ENCODE measurements around the gene SETD6. TPM values are rescaled to one million over a fixed set of nuclear protein-coding genes. Genes with fewer than 3 reads are reported as not detected.
A peak's percentile ranks its signal among the peaks of the same experiment; 100 is the strongest.

Gene SETD6
- total and polyA plus RNA-seq, 2 of the 8 experiments (the other 6 are each of a cell fraction or from before 2014, with no cell fraction given), result 25.3 to 40.5 TPM

DNA sequence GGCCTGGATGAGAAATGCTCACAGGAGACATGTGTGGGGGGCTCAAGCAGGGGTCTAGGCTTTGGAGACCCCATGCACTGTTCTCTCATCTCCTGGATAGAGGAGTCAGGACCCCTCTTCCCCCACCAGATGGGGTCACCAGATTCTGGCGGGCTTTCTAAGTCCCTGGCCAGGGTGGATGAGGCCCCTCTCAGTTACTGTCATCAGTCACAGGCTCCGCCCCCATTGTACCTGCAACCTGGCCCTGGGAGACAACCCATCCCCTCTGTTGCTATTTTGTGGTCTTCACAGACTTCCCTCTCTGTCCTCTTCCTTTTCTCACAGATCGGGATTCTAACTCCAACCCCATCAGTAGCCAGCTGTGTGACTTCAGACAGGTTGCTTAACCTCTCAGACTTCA is 48.9 kb upstream of the SETD6 start:
- Histone ChIP-seq H3K18ac (ENCODE audit: extremely low read depth, low read length) (no peak overlapping the region), H3K4me1 (replicated peaks in 1 of 4; ENCODE audit: control insufficient read depth in 3 of 4, insufficient read depth in 4 of 4, low read length in 3 of 4) (peaks cover 4 to 22% (median 10%) of the 10 kb centered on the region in 4 experiments), H2BK15ac (ENCODE audit: low read length) (no peak overlapping the region), H3K4me2 (ENCODE audit: insufficient read depth in 1 of 2, low read depth in 2 of 2, low read length in 2 of 2) (no peak overlapping the region), H2AK5ac (ENCODE audit: low read depth, low read length) (no peak overlapping the region), H3K14ac (ENCODE audit: insufficient read length) (no peak overlapping the region), H3K27me3 (replicated peaks in 1 of 4; ENCODE audit: control insufficient read depth in 3 of 4, extremely low read depth in 1 of 4, insufficient read depth in 3 of 4, low read length in 3 of 4) (peaks cover 27 to 54% (median 48%) of the 10 kb centered on the region in 4 experiments), H3K36me3 (ENCODE audit: control insufficient read depth in 2 of 4, insufficient read depth in 4 of 4, low read length in 3 of 4) (peaks cover 0 to 3% (median 0%) of the 10 kb centered on the region in 4 experiments; a peak in 1 of 8 replicates), H3K9ac (replicated peaks in 1 of 4; ENCODE audit: extremely low read depth in 1 of 4, low read depth in 3 of 4, low read length in 3 of 4) (no peak overlapping the region), H3K4me3 (ENCODE audit: extremely low read depth in 1 of 4, insufficient read depth in 2 of 4, low read depth in 3 of 4, low read length in 4 of 4) (no peak overlapping the region), H3K23ac (ENCODE audit: insufficient read length) (no peak overlapping the region), H4K8ac (ENCODE audit: extremely low read depth, insufficient read depth, low read length) (no peak overlapping the region; the same call in 1 of the 2 replicates), H2BK5ac (ENCODE audit: low read depth, low read length) (no peak overlapping the region), H3K27ac (ENCODE audit: low read depth, low read length) (no peak overlapping the region), H4K5ac (ENCODE audit: insufficient read length, low read depth, low read length) (no peak overlapping the region), H3K23me2 (ENCODE audit: low read depth, low read length) (peaks cover 19% of the 10 kb centered on the region), H3K56ac (replicated peaks; ENCODE audit: insufficient read length, low read depth, low read length) (no peak overlapping the region), H2BK12ac (ENCODE audit: low read depth, low read length) (0 out of 2 replicates have a peak overlapping the region, but pooled peaks have one; percentile 9), H2BK20ac (ENCODE audit: low read length) (no peak overlapping the region), H4K91ac (replicated peaks; ENCODE audit: insufficient read length, low read length) (no peak overlapping the region), H3K79me2 (ENCODE audit: control insufficient read depth in 1 of 2, insufficient read depth in 2 of 2, low read length in 2 of 2) (no peaks in the 10 kb centered on the region), H4K20me1 (replicated peaks in 1 of 2; ENCODE audit: control insufficient read depth in 1 of 2, insufficient read depth in 2 of 2, low read length in 2 of 2) (no peaks in the 10 kb centered on the region), H3K4ac (replicated peaks; ENCODE audit: insufficient read length, low read depth, low read length) (no peak overlapping the region), H3K9me3 (ENCODE audit: insufficient read depth in 2 of 2, low read depth in 1 of 2, low read length in 1 of 2) (no peaks in the 10 kb centered on the region), H2BK120ac (replicated peaks; ENCODE audit: low read depth, low read length) (no peak overlapping the region), H2AFZ (ENCODE audit: low read length) (no peak overlapping the region), H3K79me1 (ENCODE audit: low read depth, low read length) (no peaks in the 10 kb centered on the region)
- ChIA-PET POLR2A (ENCODE audit: partially characterized antibody) (no interaction called here), CTCF (ENCODE audit: partially characterized antibody) (interaction anchor here (0.6 to 2.7 kb wide), 12 partner anchors 7 to 129 kb away, joined by 3 to 11 read pairs (median 4); no protein-coding TSS in a partner anchor)
- FAIRE-seq (no peak), DNase-seq (ENCODE audit: low read depth in 1 of 2, low spot score in 2 of 2) (no peak)
- 94% methylated on average over 3 of the region's 3 CpGs; no CpG with 5 or more reads in 1 of the 2 experiments for whole genome bisulfite sequencing, 2 experiments (ENCODE audit: extremely low coverage in 1 of 2, insufficient coverage in 1 of 2, insufficient read length in 1 of 2, insufficient replicate concordance in 2 of 2, low coverage in 1 of 2, low lambda C conversion rate in 2 of 2, missing lambda C conversion rate in 1 of 2)
- TF ChIP-seq BCL11A (IDR thresholded peaks at IDR 0.05; ENCODE audit: low read depth in 2 of 2, low read length in 2 of 2) (no peak), TBP (IDR thresholded peaks at IDR 0.05; ENCODE audit: low read depth, low read length) (no peak), EP300 (IDR thresholded peaks at IDR 0.05; ENCODE audit: borderline replicate concordance in 1 of 2, low read depth in 2 of 2, low read length in 2 of 2) (no peak), EGR1 (IDR thresholded peaks at IDR 0.05; ENCODE audit: borderline replicate concordance, low read depth, low read length) (no peak)
- TF ChIP-seq, protein P1, sequence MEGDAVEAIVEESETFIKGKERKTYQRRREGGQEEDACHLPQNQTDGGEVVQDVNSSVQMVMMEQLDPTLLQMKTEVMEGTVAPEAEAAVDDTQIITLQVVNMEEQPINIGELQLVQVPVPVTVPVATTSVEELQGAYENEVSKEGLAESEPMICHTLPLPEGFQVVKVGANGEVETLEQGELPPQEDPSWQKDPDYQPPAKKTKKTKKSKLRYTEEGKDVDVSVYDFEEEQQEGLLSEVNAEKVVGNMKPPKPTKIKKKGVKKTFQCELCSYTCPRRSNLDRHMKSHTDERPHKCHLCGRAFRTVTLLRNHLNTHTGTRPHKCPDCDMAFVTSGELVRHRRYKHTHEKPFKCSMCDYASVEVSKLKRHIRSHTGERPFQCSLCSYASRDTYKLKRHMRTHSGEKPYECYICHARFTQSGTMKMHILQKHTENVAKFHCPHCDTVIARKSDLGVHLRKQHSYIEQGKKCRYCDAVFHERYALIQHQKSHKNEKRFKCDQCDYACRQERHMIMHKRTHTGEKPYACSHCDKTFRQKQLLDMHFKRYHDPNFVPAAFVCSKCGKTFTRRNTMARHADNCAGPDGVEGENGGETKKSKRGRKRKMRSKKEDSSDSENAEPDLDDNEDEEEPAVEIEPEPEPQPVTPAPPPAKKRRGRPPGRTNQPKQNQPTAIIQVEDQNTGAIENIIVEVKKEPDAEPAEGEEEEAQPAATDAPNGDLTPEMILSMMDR (IDR thresholded peaks at IDR 0.05; ENCODE audit: control extremely low read depth in 1 of 3, insufficient read depth in 1 of 3, low read depth in 1 of 3, low read length in 3 of 3), result no peak
